ENCODE measurements around the gene BNIP3.

The BNIP3 gene

DNA sequence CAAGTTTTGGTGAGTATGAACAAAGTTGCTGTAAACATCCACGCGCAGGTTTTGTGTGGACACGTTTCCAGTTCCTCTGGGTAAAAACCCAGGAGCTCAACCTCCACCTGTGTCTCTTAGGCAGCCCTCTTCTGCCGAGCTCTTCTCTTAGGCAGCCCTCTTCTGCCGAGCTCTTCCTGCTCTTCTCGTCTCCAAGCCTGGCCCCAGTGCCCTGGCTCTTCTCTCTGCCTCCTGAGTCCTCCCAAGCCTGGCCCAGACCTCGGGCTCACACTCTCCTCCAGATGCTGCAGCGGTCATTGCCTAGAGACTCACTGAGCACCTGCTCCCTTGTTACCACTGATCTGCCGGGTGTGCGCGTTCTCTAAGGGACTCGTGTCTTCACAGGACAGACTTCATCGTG lies 38.7 kb upstream of the BNIP3 start:
- H3K9ac ChIP-seq: no peak overlapping the region
- H3K4me1 ChIP-seq (ENCODE audit: low read depth, poor library complexity, severe bottlenecking): no peaks in the 10 kb centered on the region
- H2AFZ ChIP-seq (ENCODE audit: low read depth): no peak overlapping the region
- H4K20me1 ChIP-seq (ENCODE audit: insufficient read depth): no peaks in the 10 kb centered on the region
- H3K27me3 ChIP-seq (ENCODE audit: insufficient read depth, low read depth): peaks cover 9% of the 10 kb centered on the region; the same call in 1 of the 2 replicates
- H3K36me3 ChIP-seq (ENCODE audit: insufficient read depth): no peaks in the 10 kb centered on the region
- H3K4me2 ChIP-seq: no peak overlapping the region
- no peaks in the 10 kb centered on the region for H3K79me2 ChIP-seq (ENCODE audit: insufficient read depth, low read depth)
- TF ChIP-seq, protein P1, sequence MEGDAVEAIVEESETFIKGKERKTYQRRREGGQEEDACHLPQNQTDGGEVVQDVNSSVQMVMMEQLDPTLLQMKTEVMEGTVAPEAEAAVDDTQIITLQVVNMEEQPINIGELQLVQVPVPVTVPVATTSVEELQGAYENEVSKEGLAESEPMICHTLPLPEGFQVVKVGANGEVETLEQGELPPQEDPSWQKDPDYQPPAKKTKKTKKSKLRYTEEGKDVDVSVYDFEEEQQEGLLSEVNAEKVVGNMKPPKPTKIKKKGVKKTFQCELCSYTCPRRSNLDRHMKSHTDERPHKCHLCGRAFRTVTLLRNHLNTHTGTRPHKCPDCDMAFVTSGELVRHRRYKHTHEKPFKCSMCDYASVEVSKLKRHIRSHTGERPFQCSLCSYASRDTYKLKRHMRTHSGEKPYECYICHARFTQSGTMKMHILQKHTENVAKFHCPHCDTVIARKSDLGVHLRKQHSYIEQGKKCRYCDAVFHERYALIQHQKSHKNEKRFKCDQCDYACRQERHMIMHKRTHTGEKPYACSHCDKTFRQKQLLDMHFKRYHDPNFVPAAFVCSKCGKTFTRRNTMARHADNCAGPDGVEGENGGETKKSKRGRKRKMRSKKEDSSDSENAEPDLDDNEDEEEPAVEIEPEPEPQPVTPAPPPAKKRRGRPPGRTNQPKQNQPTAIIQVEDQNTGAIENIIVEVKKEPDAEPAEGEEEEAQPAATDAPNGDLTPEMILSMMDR (conservative IDR thresholded peaks at IDR 0.05; ENCODE audit: low read depth, low read length): no peak
- H3K27ac ChIP-seq: no peak overlapping the region
- no peak overlapping the region for H3K4me3 ChIP-seq (IDR thresholded peaks at IDR 0.05; ENCODE audit: insufficient read depth, low read depth, low read length)

DNA sequence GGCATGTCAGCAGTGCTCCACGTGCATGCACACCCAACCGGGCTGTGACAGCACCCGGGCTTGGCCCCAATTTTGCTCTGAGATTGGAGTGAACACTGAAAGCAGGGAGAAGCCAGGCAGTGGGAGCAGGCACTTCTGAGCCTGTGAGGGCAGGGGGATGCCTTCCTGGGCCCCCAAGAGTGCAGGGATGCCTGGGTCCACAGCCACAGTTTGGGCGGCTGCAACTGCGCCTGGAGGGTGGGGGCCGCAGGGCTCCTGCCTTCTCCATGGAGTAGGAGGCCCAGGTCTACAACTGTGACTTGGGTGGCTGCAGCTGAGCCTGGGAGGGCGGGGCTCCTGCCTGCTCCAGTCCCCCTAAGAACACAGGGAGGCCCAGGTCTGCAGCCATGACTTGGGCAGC lies 37.6 kb upstream of the BNIP3 start:
- H3K27ac ChIP-seq: no peak overlapping the region
- H3K36me3 ChIP-seq (ENCODE audit: insufficient read depth): no peaks in the 10 kb centered on the region
- no peaks in the 10 kb centered on the region for H4K20me1 ChIP-seq (ENCODE audit: insufficient read depth)
- no peak overlapping the region for H2AFZ ChIP-seq (ENCODE audit: low read depth)
- TF ChIP-seq, protein P1 (conservative IDR thresholded peaks at IDR 0.05; ENCODE audit: low read depth, low read length): no peak
- H3K4me2 ChIP-seq: no peak overlapping the region
- no peak overlapping the region for H3K4me3 ChIP-seq (IDR thresholded peaks at IDR 0.05; ENCODE audit: insufficient read depth, low read depth, low read length)
- no peaks in the 10 kb centered on the region for H3K79me2 ChIP-seq (ENCODE audit: insufficient read depth, low read depth)
- H3K27me3 ChIP-seq (ENCODE audit: insufficient read depth, low read depth): peaks cover 1% of the 10 kb centered on the region; the same call in 1 of the 2 replicates
- no peaks in the 10 kb centered on the region for H3K4me1 ChIP-seq (ENCODE audit: low read depth, poor library complexity, severe bottlenecking)
- no peak overlapping the region for H3K9ac ChIP-seq

DNA sequence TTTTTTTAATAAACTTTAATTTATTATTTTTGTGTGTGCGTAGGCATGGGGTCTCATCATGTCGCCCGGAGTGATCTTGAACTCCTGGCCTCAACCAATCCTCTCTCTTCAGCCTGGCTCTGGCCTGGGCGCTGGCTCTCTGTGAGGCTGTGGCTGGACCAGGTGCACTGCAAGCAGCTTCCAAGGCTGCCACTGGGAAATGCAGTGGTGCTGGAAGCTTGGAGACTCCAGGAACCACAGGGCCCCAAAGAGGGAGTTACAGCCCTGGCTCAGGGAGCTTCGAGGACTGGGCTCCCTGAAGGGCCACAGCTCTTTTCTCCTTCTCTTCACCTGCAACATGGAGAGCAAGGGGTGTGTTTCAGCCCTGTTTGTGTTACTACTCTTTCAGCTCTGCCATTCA lies 36.7 kb upstream of the BNIP3 start:
- TF ChIP-seq, protein P1 (conservative IDR thresholded peaks at IDR 0.05; ENCODE audit: low read depth, low read length): no peak
- H3K36me3 ChIP-seq (ENCODE audit: insufficient read depth): no peaks in the 10 kb centered on the region
- no peak overlapping the region for H3K9ac ChIP-seq
- H2AFZ ChIP-seq (ENCODE audit: low read depth): no peak overlapping the region
- no peak overlapping the region for H3K4me3 ChIP-seq (IDR thresholded peaks at IDR 0.05; ENCODE audit: insufficient read depth, low read depth, low read length)
- no peaks in the 10 kb centered on the region for H3K79me2 ChIP-seq (ENCODE audit: insufficient read depth, low read depth)
- no peak overlapping the region for H3K4me2 ChIP-seq
- no peaks in the 10 kb centered on the region for H3K27me3 ChIP-seq (ENCODE audit: insufficient read depth, low read depth)
- no peaks in the 10 kb centered on the region for H3K4me1 ChIP-seq (ENCODE audit: low read depth, poor library complexity, severe bottlenecking)
- no peaks in the 10 kb centered on the region for H4K20me1 ChIP-seq (ENCODE audit: insufficient read depth)
- H3K27ac ChIP-seq: no peak overlapping the region

DNA sequence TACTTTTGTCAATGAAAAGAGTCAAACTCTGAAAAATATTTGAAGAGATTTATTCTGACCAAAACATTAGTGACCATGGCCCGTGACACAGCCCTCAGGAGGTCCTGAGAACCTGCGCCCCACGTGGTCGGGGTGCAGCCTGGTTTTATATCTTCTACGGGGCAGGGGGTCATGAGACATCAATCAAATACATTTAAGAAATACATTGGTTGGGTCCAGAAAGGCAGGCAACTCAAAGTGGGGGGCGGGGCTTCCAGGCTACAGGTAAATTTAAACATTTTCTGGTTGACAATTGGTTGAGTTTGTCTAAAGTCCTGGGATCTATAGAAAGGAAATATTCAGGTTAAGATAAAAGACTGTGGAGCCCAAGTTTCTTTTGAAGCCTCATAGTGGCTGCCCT lies 34.8 kb upstream of the BNIP3 start:
- TF ChIP-seq, protein P1 (conservative IDR thresholded peaks at IDR 0.05; ENCODE audit: low read depth, low read length): no peak
- Histone ChIP-seq H3K27ac (no peak overlapping the region), H2AFZ (ENCODE audit: low read depth) (no peak overlapping the region), H3K9ac (no peak overlapping the region), H3K79me2 (ENCODE audit: insufficient read depth, low read depth) (no peaks in the 10 kb centered on the region), H3K4me2 (no peak overlapping the region), H3K4me3 (IDR thresholded peaks at IDR 0.05; ENCODE audit: insufficient read depth, low read depth, low read length) (no peak overlapping the region), H3K4me1 (ENCODE audit: low read depth, poor library complexity, severe bottlenecking) (no peaks in the 10 kb centered on the region), H3K36me3 (ENCODE audit: insufficient read depth) (no peaks in the 10 kb centered on the region), H4K20me1 (ENCODE audit: insufficient read depth) (no peaks in the 10 kb centered on the region), H3K27me3 (ENCODE audit: insufficient read depth, low read depth) (no peaks in the 10 kb centered on the region)

Data from KMS-11 (cell line).